KOPT-K1 (cell line): ENCODE measurements around the gene IGFLR1.
"Not testable (repeated sequence)": the region's sequence is repeated elsewhere in the genome, so short reads cannot be mapped to it uniquely, and the experiment has no call there.

ENCODE experiments used
- H3K27ac ChIP-seq: fragments of 200-600 bp; sonication (generic); 2 replicates; pipeline ENCODE4 v1.5.1; 2016; ENCODE audit warnings: antibody characterized with exemption, mild to moderate bottlenecking, low read depth, low read length; ENCODE audit not compliant: poor library complexity, severe bottlenecking
- H3K36me3 ChIP-seq: fragments of 200-600 bp; sonication (generic); 2 replicates; pipeline ENCODE4 v1.5.1; 2017; ENCODE audit warnings: antibody characterized with exemption, mild to moderate bottlenecking, low read length, moderate library complexity; ENCODE audit not compliant: insufficient read depth
- H3K9me3 ChIP-seq: fragments of 200-600 bp; sonication (generic); 2 replicates; pipeline ENCODE4 v1.5.1; 2017; ENCODE audit warnings: antibody characterized with exemption, low read length, mild to moderate bottlenecking; ENCODE audit not compliant: insufficient read depth, poor library complexity, severe bottlenecking

The IGFLR1 gene

DNA sequence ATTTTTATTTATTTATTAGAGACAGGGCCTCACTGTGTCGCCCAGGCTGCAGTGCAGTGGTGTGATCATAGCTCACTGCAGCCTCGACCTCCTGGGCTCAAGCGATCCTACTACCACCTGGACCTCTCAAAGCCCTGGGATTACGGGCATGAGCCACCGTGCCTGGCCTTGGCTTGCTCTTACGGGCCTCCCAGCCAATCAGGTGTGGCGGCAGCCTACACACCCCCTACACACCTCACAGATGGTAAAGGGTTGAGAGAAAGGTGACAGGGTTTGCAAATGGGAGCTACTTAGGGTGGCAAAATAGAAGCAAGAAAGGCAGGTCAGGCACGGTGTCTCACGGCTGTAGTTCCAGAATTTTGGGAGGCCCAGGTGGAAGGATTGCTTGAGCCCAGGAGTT is 38.9 kb downstream of the IGFLR1 start:
- Histone ChIP-seq H3K27ac (no peak overlapping the region), H3K9me3 (no peaks in the 10 kb centered on the region), H3K36me3 (no peaks in the 10 kb centered on the region)

- H3K36me3 ChIP-seq, result no peaks in the 10 kb centered on the region
- H3K9me3 ChIP-seq, result no peaks in the 10 kb centered on the region
- H3K27ac ChIP-seq, result no peak overlapping the region
These were observed 39.8 kb downstream of the IGFLR1 start for GRCh38 chr19:35702223-35703012.

DNA sequence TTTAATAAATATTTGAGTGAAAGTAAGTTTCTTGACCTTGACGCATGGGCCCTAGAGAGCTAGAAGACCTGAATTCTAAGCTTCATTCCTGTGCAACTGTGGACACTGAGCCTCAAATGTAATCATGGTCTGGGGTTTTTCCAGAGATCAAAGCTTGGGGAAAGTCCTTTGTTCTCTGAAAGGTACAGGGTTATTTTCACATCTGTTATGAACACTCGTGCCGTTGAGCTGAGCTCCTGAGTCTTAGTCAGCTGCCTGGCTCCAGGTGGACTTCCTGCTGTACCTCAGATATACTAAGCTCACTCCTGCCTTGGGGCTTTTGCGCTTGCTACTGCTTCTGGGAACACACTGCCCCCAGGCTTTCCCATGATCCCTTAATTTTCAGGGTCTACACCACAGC is 45.4 kb downstream of the IGFLR1 start:
- Histone ChIP-seq H3K27ac (no peak overlapping the region), H3K9me3 (no peaks in the 10 kb centered on the region), H3K36me3 (no peaks in the 10 kb centered on the region)

- no peaks in the 10 kb centered on the region for H3K9me3 ChIP-seq
- no peaks in the 10 kb centered on the region for H3K36me3 ChIP-seq
- no peak overlapping the region for H3K27ac ChIP-seq
These were observed 46.3 kb downstream of the IGFLR1 start for GRCh38 chr19:35695895-35696422.

DNA sequence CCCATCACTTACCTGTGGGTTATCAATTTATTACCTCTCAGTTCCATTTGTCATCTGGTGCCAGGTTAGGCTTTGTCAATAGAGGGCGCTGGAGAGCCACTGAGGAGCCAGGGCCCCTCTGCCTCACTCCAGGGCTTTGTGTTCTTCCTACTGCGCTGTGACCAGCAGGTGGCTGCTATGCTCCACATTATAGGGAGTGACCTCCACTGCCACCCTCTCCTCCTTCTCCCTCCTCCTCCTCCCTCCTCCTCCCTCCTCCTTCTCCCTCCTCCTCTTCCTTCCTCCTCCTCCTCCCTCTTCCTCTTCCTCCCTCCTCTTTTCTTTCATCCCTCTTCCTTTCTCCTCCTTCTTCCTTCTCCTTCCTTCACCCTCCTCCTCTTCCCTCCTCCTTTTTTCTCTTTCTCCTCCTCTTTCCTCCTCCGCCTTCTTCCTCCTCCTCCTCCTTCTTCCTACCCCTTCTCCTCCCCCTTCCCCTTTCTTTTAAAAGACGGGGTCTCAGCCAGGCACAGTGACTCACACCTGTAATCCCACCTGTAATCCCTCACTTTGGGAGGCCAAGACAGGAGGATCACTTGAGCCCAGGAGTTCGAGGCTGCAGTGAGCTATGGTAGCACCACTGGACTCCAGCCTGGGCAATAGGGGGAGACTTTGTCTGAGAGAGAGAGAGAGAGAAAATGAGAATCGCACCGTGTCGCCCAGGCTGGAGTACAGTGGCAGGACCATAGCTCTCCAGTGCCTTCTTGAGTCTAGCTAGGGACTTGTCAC is 48.2 kb downstream of the IGFLR1 start:
- Histone ChIP-seq H3K9me3 (no peaks in the 10 kb centered on the region), H3K27ac (no peak overlapping the region), H3K36me3 (no peaks in the 10 kb centered on the region)

DNA sequence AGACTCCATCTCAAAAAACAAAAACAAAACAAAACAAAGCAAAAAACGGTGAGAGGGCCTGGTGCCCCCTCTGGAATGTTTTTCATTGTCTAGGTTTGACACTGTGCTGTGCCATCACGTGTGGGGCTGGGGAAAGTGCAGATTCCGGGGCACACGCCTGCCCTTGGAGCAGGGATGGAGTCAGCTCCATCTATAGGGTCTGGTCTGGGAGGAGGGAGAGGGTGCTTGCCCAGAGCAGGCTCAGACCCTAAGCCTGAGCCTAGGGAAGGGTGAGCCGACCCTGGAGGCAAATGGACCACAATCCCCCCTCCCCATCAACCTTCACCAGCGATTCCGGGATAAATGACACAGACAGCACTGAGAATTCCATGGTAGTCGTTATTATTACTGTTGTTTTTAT is 48.8 kb downstream of the IGFLR1 start:
- Histone ChIP-seq H3K36me3 (no peaks in the 10 kb centered on the region), H3K9me3 (no peaks in the 10 kb centered on the region), H3K27ac (no peak overlapping the region)

- H3K27ac ChIP-seq, result no peak overlapping the region
These were observed 50.2 kb downstream of the IGFLR1 start for GRCh38 chr19:35692010-35692409.

GRCh38 chr19:35691106-35691505 is 51.1 kb downstream of the IGFLR1 start:
- not testable (repeated sequence) for H3K27ac ChIP-seq, H3K36me3 ChIP-seq, H3K9me3 ChIP-seq

More at GRCh38 chr19:35692010-35692409, 50.2 kb downstream of the IGFLR1 start:
- H3K9me3 ChIP-seq, result no peaks in the 10 kb centered on the region
- no peaks in the 10 kb centered on the region for H3K36me3 ChIP-seq

- no peaks in the 10 kb centered on the region for H3K9me3 ChIP-seq
- no peaks in the 10 kb centered on the region for H3K36me3 ChIP-seq
- no peak overlapping the region for H3K27ac ChIP-seq
These were observed 52.4 kb downstream of the IGFLR1 start for GRCh38 chr19:35689836-35690235.
